ENCODE data around the gene ERMN. TPM values are rescaled to one million over a fixed set of nuclear protein-coding genes. Genes with fewer than 3 reads are reported as not detected.

Gene ERMN
- total RNA-seq, 2 experiments from 2014 or later, result 17.3 to 18.0 TPM

GRCh38 chr2:157362627-157363026, 37.0 kb upstream of the ERMN start:
- H3K36me3 ChIP-seq (ENCODE audit: insufficient read depth, low read length), result no peaks in the 10 kb centered on the region
- no peak for TF ChIP-seq CTCF (IDR thresholded peaks at IDR 0.05)
- ATAC-seq (ENCODE audit: poor library complexity) (no peak), DNase-seq (no peak)
- intact Hi-C loops (cut with DNase I, micrococcal nuclease), result loop anchor here in 1 of 2 experiments (5.0 kb wide), 1 partner anchor 40 kb away; no protein-coding TSS in a partner anchor
- CTCF ChIA-PET, result no interaction called here
- no peak overlapping the region for H3K4me3 ChIP-seq (ENCODE audit: low read length)
- peaks cover 8% of the 10 kb centered on the region for H3K9me3 Mint-ChIP-seq
- POLR2A ChIA-PET, result no interaction called here
- no peaks in the 10 kb centered on the region for H3K27me3 Mint-ChIP-seq
- H3K36me3 Mint-ChIP-seq (ENCODE audit: low read depth), result peaks cover 49% of the 10 kb centered on the region
- peaks cover 46% of the 10 kb centered on the region for H3K4me1 Mint-ChIP-seq (ENCODE audit: low read depth)
- peaks cover 9 to 18% of the 10 kb centered on the region in 2 experiments for H3K9me3 ChIP-seq (ENCODE audit: control insufficient read depth in 1 of 2, insufficient read depth in 1 of 2, low read length in 2 of 2)
- H3K27ac ChIP-seq (ENCODE audit: low read depth in 1 of 2, low read length in 2 of 2), result no peak overlapping the region
- H3K4me3 Mint-ChIP-seq, result peak overlapping the region; percentile 27
- H3K27ac Mint-ChIP-seq, result no peak overlapping the region
- peaks cover 3% of the 10 kb centered on the region for H3K4me1 ChIP-seq (ENCODE audit: insufficient read depth, low read length)
- H3K27me3 ChIP-seq (ENCODE audit: control insufficient read depth in 1 of 2, insufficient read depth in 2 of 2, low read length in 2 of 2), result no peaks in the 10 kb centered on the region

- H3K4me1 Mint-ChIP-seq (ENCODE audit: low read depth), result peaks cover 52% of the 10 kb centered on the region
- peaks cover 9 to 18% of the 10 kb centered on the region in 2 experiments for H3K9me3 ChIP-seq (ENCODE audit: control insufficient read depth in 1 of 2, insufficient read depth in 1 of 2, low read length in 2 of 2)
- no peak overlapping the region for H3K27ac Mint-ChIP-seq
- no peaks in the 10 kb centered on the region for H3K36me3 ChIP-seq (ENCODE audit: insufficient read depth, low read length)
- ChIA-PET CTCF (no interaction called here), POLR2A (no interaction called here)
- intact Hi-C loops (cut with DNase I, micrococcal nuclease), result loop anchor here in 1 of 2 experiments (5.0 kb wide), 1 partner anchor 41 kb away; no protein-coding TSS in a partner anchor
- no peak overlapping the region for H3K4me3 Mint-ChIP-seq
- no peak for TF ChIP-seq CTCF (IDR thresholded peaks at IDR 0.05)
- peaks cover 47% of the 10 kb centered on the region for H3K36me3 Mint-ChIP-seq (ENCODE audit: low read depth)
- no peaks in the 10 kb centered on the region for H3K27me3 ChIP-seq (ENCODE audit: control insufficient read depth in 1 of 2, insufficient read depth in 2 of 2, low read length in 2 of 2)
- peaks cover 8% of the 10 kb centered on the region for H3K9me3 Mint-ChIP-seq
- no peaks in the 10 kb centered on the region for H3K27me3 Mint-ChIP-seq
- no peak for ATAC-seq (ENCODE audit: poor library complexity)
- H3K4me3 ChIP-seq (ENCODE audit: low read length), result no peak overlapping the region
- peaks cover 3% of the 10 kb centered on the region for H3K4me1 ChIP-seq (ENCODE audit: insufficient read depth, low read length)
- H3K27ac ChIP-seq (ENCODE audit: low read depth in 1 of 2, low read length in 2 of 2), result no peak overlapping the region
- no peak for DNase-seq
Measured at GRCh38 chr2:157361526-157361925, 35.9 kb upstream of the ERMN start.

- intact Hi-C loops (cut with DNase I, micrococcal nuclease), result loop anchor here in 1 of 2 experiments (5.0 kb wide), 1 partner anchor 43 kb away; no protein-coding TSS in a partner anchor
- Histone ChIP-seq H3K4me3 (ENCODE audit: low read length) (no peak overlapping the region), H3K36me3 (ENCODE audit: insufficient read depth, low read length) (no peaks in the 10 kb centered on the region), H3K9me3 (ENCODE audit: control insufficient read depth in 1 of 2, insufficient read depth in 1 of 2, low read length in 2 of 2) (peaks cover 9 to 18% of the 10 kb centered on the region in 2 experiments), H3K4me1 (ENCODE audit: insufficient read depth, low read length) (peaks cover 3% of the 10 kb centered on the region), H3K27me3 (ENCODE audit: control insufficient read depth in 1 of 2, insufficient read depth in 2 of 2, low read length in 2 of 2) (no peaks in the 10 kb centered on the region), H3K27ac (ENCODE audit: low read depth in 1 of 2, low read length in 2 of 2) (no peak overlapping the region)
- Mint-ChIP-seq H3K4me3 (no peak overlapping the region), H3K27me3 (no peaks in the 10 kb centered on the region), H3K36me3 (ENCODE audit: low read depth) (peaks cover 34% of the 10 kb centered on the region), H3K4me1 (ENCODE audit: low read depth) (peaks cover 51% of the 10 kb centered on the region), H3K9me3 (peaks cover 3% of the 10 kb centered on the region), H3K27ac (no peak overlapping the region)
- ATAC-seq (ENCODE audit: poor library complexity) (no peak), DNase-seq (no peak)
- CTCF ChIA-PET, result no interaction called here
- TF ChIP-seq CTCF (IDR thresholded peaks at IDR 0.05), result no peak
- POLR2A ChIA-PET, result interaction anchor here (0.8 to 1.0 kb wide), 2 partner anchors 45 to 1136 kb away, joined by 3 read pairs; no protein-coding TSS in a partner anchor
Measured at GRCh38 chr2:157359628-157360027, 34.0 kb upstream of the ERMN start.

Measured in CD4-positive, alpha-beta T cell (primary cell).